AG20443 (cell line): ENCODE measurements around the gene MYO1G.

Experiments
- DNase-seq: peaks from one replicate; pipeline ENCODE4 v3.0.0; 2012; ENCODE audit warnings: low spot score, mixed read lengths

The MYO1G gene

GRCh38 chr7:44966731-44967538, 11.9 kb downstream of the MYO1G start:
- DNase-seq: peak; percentile 7

GRCh38 chr7:44965937-44966730, 12.7 kb downstream of the MYO1G start:
- DNase-seq: peak; percentile 7

- peak; percentile 6 for DNase-seq
These were observed 13.3 kb downstream of the MYO1G start for GRCh38 chr7:44965441-44965903.

- peak; percentile 7 for DNase-seq
These were observed 13.9 kb downstream of the MYO1G start for GRCh38 chr7:44964831-44965440.

- peak; percentile 47 for DNase-seq
These were observed 14.4 kb downstream of the MYO1G start for GRCh38 chr7:44964384-44964830.

GRCh38 chr7:44963364-44964290, 15.2 kb downstream of the MYO1G start:
- peak; percentile 6 for DNase-seq

GRCh38 chr7:44962483-44963251, 16.1 kb downstream of the MYO1G start:
- DNase-seq: peak; percentile 76

GRCh38 chr7:44961844-44962482, 16.9 kb downstream of the MYO1G start:
- peak; percentile 40 for DNase-seq

GRCh38 chr7:44960011-44960580, 18.7 kb downstream of the MYO1G start:
- no peak for DNase-seq

GRCh38 chr7:44959433-44959951, 19.3 kb downstream of the MYO1G start:
- no peak for DNase-seq

GRCh38 chr7:44958645-44959344, 20.0 kb downstream of the MYO1G start:
- no peak for DNase-seq

GRCh38 chr7:44956157-44956766, 22.6 kb downstream of the MYO1G start:
- no peak for DNase-seq

- DNase-seq: no peak
These were observed 23.1 kb downstream of the MYO1G start for GRCh38 chr7:44955733-44956132.

GRCh38 chr7:44953156-44953555, 25.7 kb downstream of the MYO1G start:
- no peak for DNase-seq

- DNase-seq: peak; percentile 8
These were observed 29.5 kb downstream of the MYO1G start for GRCh38 chr7:44949303-44949702.

GRCh38 chr7:44945479-44945878, 33.3 kb downstream of the MYO1G start:
- no peak for DNase-seq

GRCh38 chr7:44944821-44945220, 34.0 kb downstream of the MYO1G start:
- DNase-seq: no peak

GRCh38 chr7:44943631-44944030, 35.2 kb downstream of the MYO1G start:
- no peak for DNase-seq
